Activated naive CD8-positive, alpha-beta T cell treated with anti-CD3 and anti-CD28 coated beads, Interleukin-2, amount 50 U/mL, for 24 hours (primary cell): Measurements from ENCODE around the gene DNAJC17.

Experiments
- ATAC-seq: fragments of 150-1000 bp; cut with Tn5 transposase; one replicate; pipeline ENCODE4 v1.10.0; 2021
- DNase-seq: peaks from one replicate; pipeline ENCODE4 v3.0.0; 2021
- H3K27ac Mint-ChIP-seq: one replicate; pipeline ENCODE4 v1.8.0; 2021; ENCODE audit warnings: mild to moderate bottlenecking, mixed read lengths
- H3K27me3 Mint-ChIP-seq: one replicate; pipeline ENCODE4 v1.8.0; 2021; ENCODE audit warnings: mixed read lengths
- H3K36me3 Mint-ChIP-seq: one replicate; pipeline ENCODE4 v1.8.0; 2021; ENCODE audit warnings: low read depth, mixed read lengths
- H3K4me1 Mint-ChIP-seq: one replicate; pipeline ENCODE4 v1.8.0; 2021; ENCODE audit warnings: mixed read lengths
- H3K4me3 Mint-ChIP-seq: one replicate; pipeline ENCODE4 v1.8.0; 2021; ENCODE audit warnings: mild to moderate bottlenecking, moderate library complexity, mixed read lengths
- H3K9me3 Mint-ChIP-seq: one replicate; pipeline ENCODE4 v1.8.0; 2021; ENCODE audit warnings: mixed read lengths

The DNAJC17 gene

GRCh38 chr15:40790718-40791117 lies 16.6 kb downstream of the DNAJC17 start:
- H3K27ac Mint-ChIP-seq, result no peak overlapping the region
- H3K4me1 Mint-ChIP-seq, result peaks cover 46% of the 10 kb centered on the region
- H3K9me3 Mint-ChIP-seq, result no peaks in the 10 kb centered on the region
- H3K36me3 Mint-ChIP-seq, result peaks cover 10% of the 10 kb centered on the region
- no peak overlapping the region for H3K4me3 Mint-ChIP-seq
- no peaks in the 10 kb centered on the region for H3K27me3 Mint-ChIP-seq
- DNase-seq (no peak), ATAC-seq (no peak)

GRCh38 chr15:40789999-40790398 lies 17.3 kb downstream of the DNAJC17 start:
- DNase-seq (no peak), ATAC-seq (no peak)
- peaks cover 10% of the 10 kb centered on the region for H3K36me3 Mint-ChIP-seq
- H3K4me1 Mint-ChIP-seq, result peaks cover 46% of the 10 kb centered on the region
- H3K27me3 Mint-ChIP-seq, result no peaks in the 10 kb centered on the region
- H3K9me3 Mint-ChIP-seq, result no peaks in the 10 kb centered on the region
- H3K4me3 Mint-ChIP-seq, result no peak overlapping the region
- no peak overlapping the region for H3K27ac Mint-ChIP-seq

- no peak overlapping the region for H3K4me3 Mint-ChIP-seq
- H3K27me3 Mint-ChIP-seq, result no peaks in the 10 kb centered on the region
- peaks cover 46% of the 10 kb centered on the region for H3K4me1 Mint-ChIP-seq
- peaks cover 10% of the 10 kb centered on the region for H3K36me3 Mint-ChIP-seq
- H3K9me3 Mint-ChIP-seq, result no peaks in the 10 kb centered on the region
- no peak for DNase-seq
- ATAC-seq, result no peak
- no peak overlapping the region for H3K27ac Mint-ChIP-seq
Measured at GRCh38 chr15:40789119-40789518, 18.2 kb downstream of the DNAJC17 start.

GRCh38 chr15:40787991-40788390 lies 19.3 kb downstream of the DNAJC17 start:
- peaks cover 6% of the 10 kb centered on the region for H3K36me3 Mint-ChIP-seq
- peak overlapping the region; percentile 37 for H3K27ac Mint-ChIP-seq
- DNase-seq (no peak), ATAC-seq (no peak)
- no peaks in the 10 kb centered on the region for H3K9me3 Mint-ChIP-seq
- H3K4me3 Mint-ChIP-seq, result peak overlapping the region; percentile 29
- peaks cover 35% of the 10 kb centered on the region for H3K4me1 Mint-ChIP-seq
- no peaks in the 10 kb centered on the region for H3K27me3 Mint-ChIP-seq

GRCh38 chr15:40787344-40787841 lies 19.9 kb downstream of the DNAJC17 start:
- Mint-ChIP-seq H3K4me3 (peak overlapping the region; percentile 29), H3K27ac (peak overlapping the region; percentile 37), H3K27me3 (no peaks in the 10 kb centered on the region), H3K36me3 (peaks cover 4% of the 10 kb centered on the region), H3K4me1 (peaks cover 37% of the 10 kb centered on the region), H3K9me3 (no peaks in the 10 kb centered on the region)
- DNase-seq (peak; percentile 69), ATAC-seq (peak; percentile 96)

- DNase-seq, result no peak
- Mint-ChIP-seq H3K4me1 (peaks cover 37% of the 10 kb centered on the region), H3K36me3 (peaks cover 3% of the 10 kb centered on the region), H3K4me3 (no peak overlapping the region), H3K9me3 (no peaks in the 10 kb centered on the region), H3K27me3 (no peaks in the 10 kb centered on the region), H3K27ac (no peak overlapping the region)
- no peak for ATAC-seq
Measured at GRCh38 chr15:40785814-40786213, 21.5 kb downstream of the DNAJC17 start.

GRCh38 chr15:40785164-40785563 lies 22.1 kb downstream of the DNAJC17 start:
- Mint-ChIP-seq H3K27me3 (no peaks in the 10 kb centered on the region), H3K9me3 (no peaks in the 10 kb centered on the region), H3K36me3 (peaks cover 3% of the 10 kb centered on the region), H3K4me3 (no peak overlapping the region), H3K27ac (no peak overlapping the region), H3K4me1 (peaks cover 36% of the 10 kb centered on the region)
- DNase-seq, result no peak
- ATAC-seq, result no peak

GRCh38 chr15:40782609-40783227 lies 24.6 kb downstream of the DNAJC17 start:
- peaks cover 6% of the 10 kb centered on the region for H3K36me3 Mint-ChIP-seq
- no peaks in the 10 kb centered on the region for H3K9me3 Mint-ChIP-seq
- H3K4me1 Mint-ChIP-seq, result peaks cover 20% of the 10 kb centered on the region
- H3K4me3 Mint-ChIP-seq, result no peak overlapping the region
- peak; percentile 90 for ATAC-seq
- H3K27me3 Mint-ChIP-seq, result no peaks in the 10 kb centered on the region
- H3K27ac Mint-ChIP-seq, result no peak overlapping the region
- DNase-seq, result peak; percentile 77

- peak overlapping the region; percentile 59 for H3K27ac Mint-ChIP-seq
- H3K27me3 Mint-ChIP-seq, result no peaks in the 10 kb centered on the region
- no peak overlapping the region for H3K4me3 Mint-ChIP-seq
- DNase-seq (peak; percentile 58), ATAC-seq (peak; percentile 92)
- peaks cover 8% of the 10 kb centered on the region for H3K4me1 Mint-ChIP-seq
- H3K36me3 Mint-ChIP-seq, result peaks cover 17% of the 10 kb centered on the region
- no peaks in the 10 kb centered on the region for H3K9me3 Mint-ChIP-seq
Measured at GRCh38 chr15:40776537-40777141, 30.6 kb downstream of the DNAJC17 start.

- H3K4me3 Mint-ChIP-seq, result no peak overlapping the region
- ATAC-seq, result no peak
- peaks cover 8% of the 10 kb centered on the region for H3K4me1 Mint-ChIP-seq
- DNase-seq, result no peak
- H3K27me3 Mint-ChIP-seq, result no peaks in the 10 kb centered on the region
- H3K36me3 Mint-ChIP-seq, result peaks cover 17% of the 10 kb centered on the region
- H3K9me3 Mint-ChIP-seq, result no peaks in the 10 kb centered on the region
- no peak overlapping the region for H3K27ac Mint-ChIP-seq
Measured at GRCh38 chr15:40775740-40776536, 31.3 kb downstream of the DNAJC17 start.

- no peaks in the 10 kb centered on the region for H3K9me3 Mint-ChIP-seq
- H3K27me3 Mint-ChIP-seq, result no peaks in the 10 kb centered on the region
- peaks cover 17% of the 10 kb centered on the region for H3K36me3 Mint-ChIP-seq
- no peak for ATAC-seq
- no peak overlapping the region for H3K4me3 Mint-ChIP-seq
- peaks cover 15% of the 10 kb centered on the region for H3K4me1 Mint-ChIP-seq
- no peak overlapping the region for H3K27ac Mint-ChIP-seq
- DNase-seq, result no peak
Measured at GRCh38 chr15:40775007-40775406, 32.3 kb downstream of the DNAJC17 start.

GRCh38 chr15:40773902-40774301 lies 33.4 kb downstream of the DNAJC17 start:
- no peaks in the 10 kb centered on the region for H3K27me3 Mint-ChIP-seq
- peaks cover 11% of the 10 kb centered on the region for H3K36me3 Mint-ChIP-seq
- ATAC-seq, result no peak
- no peak overlapping the region for H3K27ac Mint-ChIP-seq
- H3K9me3 Mint-ChIP-seq, result no peaks in the 10 kb centered on the region
- peaks cover 27% of the 10 kb centered on the region for H3K4me1 Mint-ChIP-seq
- DNase-seq, result no peak
- H3K4me3 Mint-ChIP-seq, result no peak overlapping the region

- no peak for DNase-seq
- H3K36me3 Mint-ChIP-seq, result peaks cover 11% of the 10 kb centered on the region
- no peak overlapping the region for H3K4me3 Mint-ChIP-seq
- no peaks in the 10 kb centered on the region for H3K9me3 Mint-ChIP-seq
- no peaks in the 10 kb centered on the region for H3K27me3 Mint-ChIP-seq
- H3K27ac Mint-ChIP-seq, result no peak overlapping the region
- H3K4me1 Mint-ChIP-seq, result peaks cover 31% of the 10 kb centered on the region
- ATAC-seq, result no peak
Measured at GRCh38 chr15:40773496-40773895, 33.8 kb downstream of the DNAJC17 start.

- Mint-ChIP-seq H3K9me3 (no peaks in the 10 kb centered on the region), H3K27me3 (no peaks in the 10 kb centered on the region), H3K27ac (no peak overlapping the region), H3K4me1 (peaks cover 32% of the 10 kb centered on the region), H3K36me3 (peaks cover 11% of the 10 kb centered on the region), H3K4me3 (no peak overlapping the region)
- no peak for DNase-seq
- ATAC-seq, result no peak
Measured at GRCh38 chr15:40772014-40772413, 35.3 kb downstream of the DNAJC17 start.

GRCh38 chr15:40771242-40771641 lies 36.0 kb downstream of the DNAJC17 start:
- Mint-ChIP-seq H3K27me3 (no peaks in the 10 kb centered on the region), H3K36me3 (peaks cover 4% of the 10 kb centered on the region), H3K4me3 (no peak overlapping the region), H3K4me1 (peaks cover 28% of the 10 kb centered on the region), H3K9me3 (no peaks in the 10 kb centered on the region), H3K27ac (no peak overlapping the region)
- ATAC-seq (no peak), DNase-seq (no peak)
